OCI-LY1 (cell line): Measurements from ENCODE around the gene GABBR2.

Experiments
- H2AFZ ChIP-seq: fragments of 200-600 bp; sonication (generic), shearing (Covaris generic); 2 replicates; pipeline ENCODE4 v1.6.0; 2014; ENCODE audit warnings: antibody characterized with exemption, mild to moderate bottlenecking, low read length
- H3F3A ChIP-seq: fragments of 200-600 bp; sonication (generic), shearing (Covaris generic); 2 replicates; pipeline ENCODE4 v1.6.0; 2014; ENCODE audit warnings: mild to moderate bottlenecking, antibody characterized with exemption, low read length, moderate library complexity; ENCODE audit not compliant: insufficient read depth
- H3K27ac ChIP-seq: fragments of 200-600 bp; sonication (generic); 2 replicates; pipeline ENCODE4 v1.5.1; 2014; ENCODE audit warnings: low read length, mixed run types, mild to moderate bottlenecking, low read depth; ENCODE audit not compliant: poor library complexity, severe bottlenecking
- H3K27me3 ChIP-seq: fragments of 200-600 bp; sonication (generic); 2 replicates; pipeline ENCODE4 v1.6.0; 2014; ENCODE audit warnings: antibody characterized with exemption, mild to moderate bottlenecking, low read length, moderate library complexity; ENCODE audit not compliant: insufficient read depth
- H3K36me3 ChIP-seq: fragments of 200-600 bp; sonication (generic); 2 replicates; pipeline ENCODE4 v1.6.1; 2014; ENCODE audit warnings: mild to moderate bottlenecking, antibody characterized with exemption, low read length, moderate library complexity, mixed read lengths; ENCODE audit not compliant: insufficient read depth
- H3K4me1 ChIP-seq: fragments of 200-600 bp; sonication (generic); 2 replicates; pipeline ENCODE4 v1.5.1; 2014; ENCODE audit warnings: mild to moderate bottlenecking, low read length, moderate library complexity; ENCODE audit not compliant: insufficient read depth, severe bottlenecking
- H3K4me2 ChIP-seq: fragments of 200-600 bp; sonication (generic), shearing (Covaris generic); 2 replicates; pipeline ENCODE4 v1.6.1; 2014; ENCODE audit warnings: low read length
- H3K4me3 ChIP-seq: fragments of 200-600 bp; sonication (generic); 2 replicates; pipeline ENCODE4 v1.5.1; 2014; ENCODE audit warnings: low read length, low read depth, mild to moderate bottlenecking, mixed read lengths; ENCODE audit not compliant: poor library complexity, severe bottlenecking
- H3K79me2 ChIP-seq: fragments of 200-600 bp; shearing (Covaris generic); 2 replicates; pipeline ENCODE4 v1.6.1; 2016; ENCODE audit warnings: mixed run types, low read length, mixed read lengths; ENCODE audit not compliant: insufficient read depth
- H3K9ac ChIP-seq: fragments of 200-600 bp; sonication (generic), shearing (Covaris generic); 2 replicates; pipeline ENCODE4 v1.6.1; 2014; ENCODE audit warnings: mild to moderate bottlenecking, low read length, mixed read lengths
- H3K9me2 ChIP-seq: fragments of 200-600 bp; sonication (generic), shearing (Covaris generic); 2 replicates; pipeline ENCODE4 v1.6.1; 2014; ENCODE audit warnings: low read depth, mild to moderate bottlenecking, low read length, mixed read lengths
- H3K9me3 ChIP-seq: fragments of 200-600 bp; shearing (Covaris generic); 2 replicates; pipeline ENCODE4 v1.6.1; 2014; ENCODE audit warnings: low read length, mixed read lengths
- H4K20me1 ChIP-seq: fragments of 200-600 bp; sonication (generic), shearing (Covaris generic); 2 replicates; pipeline ENCODE4 v1.6.0; 2016; ENCODE audit warnings: mild to moderate bottlenecking, low read length; ENCODE audit not compliant: insufficient read depth
- CTCF ChIP-seq: fragments of 200-600 bp; sonication (generic), shearing (Covaris generic); IDR thresholded peaks from 2 replicates; pipeline ENCODE4 v1.5.1; 2017; ENCODE audit warnings: mild to moderate bottlenecking, antibody characterized with exemption, low read length, moderate library complexity, mixed read lengths
- EZH2 ChIP-seq: fragments of 200-600 bp; sonication (generic), shearing (Covaris generic); IDR thresholded peaks from 2 replicates; pipeline ENCODE4 v1.8.0; 2017; ENCODE audit warnings: borderline replicate concordance, mixed run types, mild to moderate bottlenecking, antibody characterized with exemption, low read length, moderate library complexity, mixed read lengths

GABBR2 gene

GRCh38 chr9:98583417-98583816, 125.3 kb downstream of the GABBR2 start:
- Histone ChIP-seq H3K79me2 (no peaks in the 10 kb centered on the region), H4K20me1 (no peaks in the 10 kb centered on the region), H3K4me1 (no peaks in the 10 kb centered on the region), H3K27ac (no peak overlapping the region), H3K9ac (no peak overlapping the region), H3K36me3 (no peaks in the 10 kb centered on the region), H3K9me2 (no peaks in the 10 kb centered on the region), H3K4me2 (no peak overlapping the region), H3K4me3 (no peak overlapping the region), H3K27me3 (no peaks in the 10 kb centered on the region), H3K9me3 (no peaks in the 10 kb centered on the region), H2AFZ (no peak overlapping the region), H3F3A (no peaks in the 10 kb centered on the region)
- TF ChIP-seq EZH2 = no peak
- no peak for TF ChIP-seq CTCF

- TF ChIP-seq CTCF = no peak
- no peak for TF ChIP-seq EZH2
- H3K9me3 ChIP-seq = no peaks in the 10 kb centered on the region
- H3K27me3 ChIP-seq = no peaks in the 10 kb centered on the region; the same call in 1 of the 2 replicates
- no peak overlapping the region for H3K27ac ChIP-seq
- H2AFZ ChIP-seq = no peak overlapping the region
- no peak overlapping the region for H3K4me3 ChIP-seq
- no peaks in the 10 kb centered on the region for H3K9me2 ChIP-seq
- no peaks in the 10 kb centered on the region for H3K36me3 ChIP-seq
- no peak overlapping the region for H3K9ac ChIP-seq
- no peaks in the 10 kb centered on the region for H3K79me2 ChIP-seq
- no peaks in the 10 kb centered on the region for H3K4me1 ChIP-seq
- no peak overlapping the region for H3K4me2 ChIP-seq
- H3F3A ChIP-seq = no peaks in the 10 kb centered on the region
- H4K20me1 ChIP-seq = no peaks in the 10 kb centered on the region
These were observed 127.8 kb downstream of the GABBR2 start for GRCh38 chr9:98580956-98581355.

GRCh38 chr9:98579700-98580099, 129.0 kb downstream of the GABBR2 start:
- TF ChIP-seq CTCF (no peak), EZH2 (no peak)
- Histone ChIP-seq H4K20me1 (no peaks in the 10 kb centered on the region), H3K4me2 (no peak overlapping the region), H3K9me3 (no peaks in the 10 kb centered on the region), H3K4me3 (no peak overlapping the region), H3K9ac (no peak overlapping the region), H3K36me3 (no peaks in the 10 kb centered on the region), H2AFZ (no peak overlapping the region), H3K27me3 (no peaks in the 10 kb centered on the region; the same call in 1 of the 2 replicates), H3K4me1 (no peaks in the 10 kb centered on the region), H3F3A (no peaks in the 10 kb centered on the region), H3K9me2 (no peaks in the 10 kb centered on the region), H3K27ac (no peak overlapping the region), H3K79me2 (no peaks in the 10 kb centered on the region)
